ENCODE results near the gene RAB13.
"Not testable (repeated sequence)": the region's sequence is repeated elsewhere in the genome, so short reads cannot be mapped to it uniquely, and the experiment has no call there.

Gene RAB13

GRCh38 chr1:153985941-153986761 is at the start of gene RAB13:
Gene RAB13 (minus strand): TSS chr1:153986339. CDS start chr1:153986236, 103 bp downstream.
- DNase-seq (ENCODE audit: low spot score) = peak; percentile 72

GRCh38 chr1:154033697-154034096 is 47.6 kb upstream of the RAB13 start:
- not testable (repeated sequence) for DNase-seq (ENCODE audit: low spot score)

GRCh38 chr1:154019940-154020339 is 33.8 kb upstream of the RAB13 start:
- no peak for DNase-seq (ENCODE audit: low spot score)

- no peak for DNase-seq (ENCODE audit: low spot score)
These were observed 33.1 kb upstream of the RAB13 start for GRCh38 chr1:154019269-154019668.

- no peak for DNase-seq (ENCODE audit: low spot score)
These were observed 28.2 kb upstream of the RAB13 start for GRCh38 chr1:154014154-154014907.

GRCh38 chr1:154012543-154012942 is 26.4 kb upstream of the RAB13 start:
- DNase-seq (ENCODE audit: low spot score) = not testable (repeated sequence)

GRCh38 chr1:154012129-154012528 is 26.0 kb upstream of the RAB13 start:
- no peak for DNase-seq (ENCODE audit: low spot score)

- no peak for DNase-seq (ENCODE audit: low spot score)
These were observed 20.0 kb upstream of the RAB13 start for GRCh38 chr1:154006136-154006535.

- no peak for DNase-seq (ENCODE audit: low spot score)
These were observed 14.3 kb upstream of the RAB13 start for GRCh38 chr1:154000420-154000819.

- DNase-seq (ENCODE audit: low spot score) = not testable (repeated sequence)
These were observed 10.7 kb upstream of the RAB13 start for GRCh38 chr1:153996882-153997281.

- no peak for DNase-seq (ENCODE audit: low spot score)
These were observed 9.5 kb upstream of the RAB13 start for GRCh38 chr1:153995640-153996039.

- DNase-seq (ENCODE audit: low spot score) = no peak
These were observed 9.1 kb upstream of the RAB13 start for GRCh38 chr1:153995202-153995601.

GRCh38 chr1:153991806-153992205 is 5.7 kb upstream of the RAB13 start:
- no peak for DNase-seq (ENCODE audit: low spot score)

- no peak for DNase-seq (ENCODE audit: low spot score)
These were observed 5.1 kb upstream of the RAB13 start for GRCh38 chr1:153991151-153991630.

GRCh38 chr1:153990468-153991150 is 4.5 kb upstream of the RAB13 start, which contains the start of gene RPS27:
Gene RPS27 (plus strand): TSS chr1:153990762. CDS start chr1:153990797, 35 bp downstream.
- peak; percentile 99 for DNase-seq (ENCODE audit: low spot score)

- DNase-seq (ENCODE audit: low spot score) = no peak
These were observed 1.5 kb upstream of the RAB13 start for GRCh38 chr1:153987621-153988020.

- no peak for DNase-seq (ENCODE audit: low spot score)
These were observed 712 bp downstream of the RAB13 start for GRCh38 chr1:153985341-153985912.

- no peak for DNase-seq (ENCODE audit: low spot score)
These were observed 1.8 kb downstream of the RAB13 start for GRCh38 chr1:153984123-153984894.

GRCh38 chr1:153981735-153982134 is 4.4 kb downstream of the RAB13 start:
- DNase-seq (ENCODE audit: low spot score) = not testable (repeated sequence)

GRCh38 chr1:153979091-153979490 is 7.0 kb downstream of the RAB13 start:
- not testable (repeated sequence) for DNase-seq (ENCODE audit: low spot score)

- no peak for DNase-seq (ENCODE audit: low spot score)
These were observed 7.7 kb downstream of the RAB13 start for GRCh38 chr1:153978274-153978909.

Data from cerebellar cortex (tissue), 1 donor.